ENCODE data around the gene OXSR1.
A peak's percentile ranks its signal among the peaks of the same experiment; 100 is the strongest.

OXSR1 gene

GRCh38 chr3:38164952-38165721 is at the start of gene OXSR1:
TSS of gene OXSR1 (plus strand) at chr3:38165537. CDS start at chr3:38165877, 340 bp downstream.
- DNase-seq: peak; percentile 100

GRCh38 chr3:38115645-38116427 is 49.5 kb upstream of the OXSR1 start:
- no peak for DNase-seq

- no peak for DNase-seq
Measured at GRCh38 chr3:38116471-38117162, 48.7 kb upstream of the OXSR1 start.

GRCh38 chr3:38117163-38117716 is 48.1 kb upstream of the OXSR1 start:
- DNase-seq: no peak

- peak; percentile 74 to 78 for DNase-seq
Measured at GRCh38 chr3:38117748-38118420, 47.5 kb upstream of the OXSR1 start.

GRCh38 chr3:38118421-38119247 is 46.7 kb upstream of the OXSR1 start:
- no peak for DNase-seq

- DNase-seq: no peak
Measured at GRCh38 chr3:38119248-38119544, 46.1 kb upstream of the OXSR1 start.

GRCh38 chr3:38119821-38120692 is 45.3 kb upstream of the OXSR1 start:
- no peak for DNase-seq

- no peak for DNase-seq
Measured at GRCh38 chr3:38120693-38121450, 44.5 kb upstream of the OXSR1 start.

- DNase-seq: no peak
Measured at GRCh38 chr3:38121451-38121831, 43.9 kb upstream of the OXSR1 start.

GRCh38 chr3:38121832-38122461 is 43.4 kb upstream of the OXSR1 start:
- no peak for DNase-seq

GRCh38 chr3:38122712-38123290 is 42.5 kb upstream of the OXSR1 start:
- no peak for DNase-seq

- DNase-seq: no peak
Measured at GRCh38 chr3:38124324-38125122, 40.8 kb upstream of the OXSR1 start.

GRCh38 chr3:38125305-38126120 is 39.8 kb upstream of the OXSR1 start:
- DNase-seq: no peak

- no peak for DNase-seq
Measured at GRCh38 chr3:38126121-38126892, 39.0 kb upstream of the OXSR1 start.

- DNase-seq: no peak
Measured at GRCh38 chr3:38127611-38128302, 37.6 kb upstream of the OXSR1 start.
